Measurements from ENCODE around the gene CDH4.

CDH4 gene

GRCh38 chr20:61521687-61522420 is 269.8 kb downstream of the CDH4 start:
- no peak for TF ChIP-seq EP300 (IDR thresholded peaks at IDR 0.05; ENCODE audit: borderline replicate concordance)
- TF ChIP-seq EGR1 (IDR thresholded peaks at IDR 0.05), result no peak
- TF ChIP-seq CEBPB (IDR thresholded peaks at IDR 0.05), result no peak
- TF ChIP-seq, protein P1, sequence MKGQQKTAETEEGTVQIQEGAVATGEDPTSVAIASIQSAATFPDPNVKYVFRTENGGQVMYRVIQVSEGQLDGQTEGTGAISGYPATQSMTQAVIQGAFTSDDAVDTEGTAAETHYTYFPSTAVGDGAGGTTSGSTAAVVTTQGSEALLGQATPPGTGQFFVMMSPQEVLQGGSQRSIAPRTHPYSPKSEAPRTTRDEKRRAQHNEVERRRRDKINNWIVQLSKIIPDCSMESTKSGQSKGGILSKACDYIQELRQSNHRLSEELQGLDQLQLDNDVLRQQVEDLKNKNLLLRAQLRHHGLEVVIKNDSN (IDR thresholded peaks at IDR 0.05), result no peak
- no peak for TF ChIP-seq MAX (IDR thresholded peaks at IDR 0.05)
- TF ChIP-seq RAD21 (IDR thresholded peaks at IDR 0.05; ENCODE audit: low read depth), result no peak
- no peak for TF ChIP-seq TAF1 (IDR thresholded peaks at IDR 0.05; ENCODE audit: low read depth)
- TF ChIP-seq NFIC (IDR thresholded peaks at IDR 0.05), result no peak
- no peak for TF ChIP-seq TEAD4 (IDR thresholded peaks at IDR 0.05)
- no peak for TF ChIP-seq FOXM1 (IDR thresholded peaks at IDR 0.05; ENCODE audit: borderline replicate concordance, low read depth)
- no peak for TF ChIP-seq ZBTB7A (IDR thresholded peaks at IDR 0.05; ENCODE audit: low read depth)
- TF ChIP-seq TCF12 (IDR thresholded peaks at IDR 0.05; ENCODE audit: low read depth), result no peak
- no peak for TF ChIP-seq REST (IDR thresholded peaks at IDR 0.05; ENCODE audit: low read depth)
- no peak for TF ChIP-seq YY1 (IDR thresholded peaks at IDR 0.05; ENCODE audit: low read depth)
- no peak for TF ChIP-seq CREB1 (IDR thresholded peaks at IDR 0.05; ENCODE audit: low read depth)

DNA sequence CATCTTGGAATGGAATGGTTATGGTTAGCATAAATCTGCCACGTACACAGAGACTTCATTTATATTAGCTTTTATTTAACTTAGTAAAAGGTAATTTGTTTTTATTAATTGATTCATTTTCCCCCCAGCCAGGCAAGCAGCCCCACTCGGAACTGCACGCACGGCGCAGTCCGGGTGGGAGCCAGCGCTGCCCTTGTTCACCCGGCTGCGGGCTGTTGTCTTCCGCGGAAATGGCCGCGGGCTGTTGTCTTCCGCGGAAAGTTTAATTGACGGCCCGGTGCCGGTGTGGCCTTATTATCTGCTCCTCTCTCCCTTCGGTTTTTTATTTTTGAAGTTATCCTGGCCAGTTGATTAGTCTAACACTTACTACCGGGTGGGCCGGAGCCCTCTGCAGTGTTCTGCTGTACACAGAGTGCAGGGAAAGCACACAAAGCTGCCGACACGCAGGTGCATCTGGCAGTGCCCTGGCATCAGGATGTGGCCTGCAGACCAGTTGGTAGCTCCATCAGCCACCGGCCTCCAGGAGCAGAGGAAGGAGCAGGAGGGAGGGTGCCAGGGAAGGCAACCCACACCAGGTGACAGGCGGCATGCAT is 270.5 kb downstream of the CDH4 start:
- TF ChIP-seq REST (IDR thresholded peaks at IDR 0.05; ENCODE audit: low read depth) (no peak), CEBPB (IDR thresholded peaks at IDR 0.05) (no peak), ZBTB7A (IDR thresholded peaks at IDR 0.05; ENCODE audit: low read depth) (no peak), YY1 (IDR thresholded peaks at IDR 0.05; ENCODE audit: low read depth) (no peak), NFIC (IDR thresholded peaks at IDR 0.05) (no peak), TCF12 (IDR thresholded peaks at IDR 0.05; ENCODE audit: low read depth) (no peak), CREB1 (IDR thresholded peaks at IDR 0.05; ENCODE audit: low read depth) (no peak), MAX (IDR thresholded peaks at IDR 0.05) (no peak), TEAD4 (IDR thresholded peaks at IDR 0.05) (no peak), RAD21 (IDR thresholded peaks at IDR 0.05; ENCODE audit: low read depth) (no peak), EGR1 (IDR thresholded peaks at IDR 0.05) (no peak), FOXM1 (IDR thresholded peaks at IDR 0.05; ENCODE audit: borderline replicate concordance, low read depth) (no peak), EP300 (IDR thresholded peaks at IDR 0.05; ENCODE audit: borderline replicate concordance) (no peak), TAF1 (IDR thresholded peaks at IDR 0.05; ENCODE audit: low read depth) (no peak)
- TF ChIP-seq, protein P1 (IDR thresholded peaks at IDR 0.05), result no peak

GRCh38 chr20:61523145-61523544 is 271.1 kb downstream of the CDH4 start:
- TF ChIP-seq NFIC (IDR thresholded peaks at IDR 0.05) (no peak), EGR1 (IDR thresholded peaks at IDR 0.05) (no peak), EP300 (IDR thresholded peaks at IDR 0.05; ENCODE audit: borderline replicate concordance) (no peak), TAF1 (IDR thresholded peaks at IDR 0.05; ENCODE audit: low read depth) (no peak), TEAD4 (IDR thresholded peaks at IDR 0.05) (no peak), TCF12 (IDR thresholded peaks at IDR 0.05; ENCODE audit: low read depth) (no peak), RAD21 (IDR thresholded peaks at IDR 0.05; ENCODE audit: low read depth) (no peak), REST (IDR thresholded peaks at IDR 0.05; ENCODE audit: low read depth) (no peak), YY1 (IDR thresholded peaks at IDR 0.05; ENCODE audit: low read depth) (no peak), MAX (IDR thresholded peaks at IDR 0.05) (no peak), ZBTB7A (IDR thresholded peaks at IDR 0.05; ENCODE audit: low read depth) (no peak), FOXM1 (IDR thresholded peaks at IDR 0.05; ENCODE audit: borderline replicate concordance, low read depth) (no peak), CEBPB (IDR thresholded peaks at IDR 0.05) (no peak), CREB1 (IDR thresholded peaks at IDR 0.05; ENCODE audit: low read depth) (no peak)
- TF ChIP-seq, protein P1 (IDR thresholded peaks at IDR 0.05), result no peak

Measured in Ishikawa (cell line).